Loucy (cell line): ENCODE measurements around the gene CDA.

Experiments
- H2AFZ ChIP-seq: fragments of 200-600 bp; sonication (generic); 2 replicates; pipeline ENCODE4 v1.6.0; 2016; ENCODE audit warnings: antibody characterized with exemption, mild to moderate bottlenecking, low read length, moderate library complexity
- H3F3A ChIP-seq: fragments of 200-600 bp; 2 replicates; pipeline ENCODE4 v1.6.0; 2016; ENCODE audit warnings: antibody characterized with exemption, low read depth, mild to moderate bottlenecking
- H3K27me3 ChIP-seq: fragments of 200-600 bp; sonication (generic); 2 replicates; pipeline ENCODE4 v1.6.1; 2014; ENCODE audit warnings: low read length, mild to moderate bottlenecking; ENCODE audit not compliant: insufficient read depth, poor library complexity, severe bottlenecking
- H3K36me3 ChIP-seq: fragments of 200-600 bp; sonication (generic); 2 replicates; pipeline ENCODE4 v1.6.1; 2016; ENCODE audit warnings: low read length; ENCODE audit not compliant: insufficient read depth
- H3K4me1 ChIP-seq: fragments of 200-600 bp; sonication (generic); 2 replicates; pipeline ENCODE4 v1.5.1; 2014; ENCODE audit warnings: low read length, mild to moderate bottlenecking; ENCODE audit not compliant: insufficient read depth, poor library complexity, severe bottlenecking
- H3K4me2 ChIP-seq: fragments of 200-600 bp; sonication (generic); 2 replicates; pipeline ENCODE4 v1.6.0; 2014; ENCODE audit warnings: antibody characterized with exemption, low read length, low read depth, mild to moderate bottlenecking; ENCODE audit not compliant: poor library complexity, severe bottlenecking
- H3K4me3 ChIP-seq: fragments of 200-600 bp; sonication (generic); 2 replicates; pipeline ENCODE4 v1.5.1; 2014; ENCODE audit warnings: low read length, mild to moderate bottlenecking, mixed read lengths; ENCODE audit not compliant: poor library complexity, severe bottlenecking
- H3K79me2 ChIP-seq: fragments of 200-600 bp; sonication (generic); 2 replicates; pipeline ENCODE4 v1.6.1; 2014; ENCODE audit warnings: low read length; ENCODE audit not compliant: insufficient read depth
- H3K9ac ChIP-seq: fragments of 200-600 bp; sonication (generic); 2 replicates; pipeline ENCODE4 v1.6.0; 2014; ENCODE audit warnings: mild to moderate bottlenecking, low read depth, low read length, moderate library complexity; ENCODE audit not compliant: poor library complexity, severe bottlenecking
- H3K9me2 ChIP-seq: fragments of 200-600 bp; sonication (generic); replicated peaks from 2 replicates; pipeline ENCODE4 v1.6.1; 2016; ENCODE audit warnings: low read depth, low read length, mixed read lengths
- H3K9me3 ChIP-seq: fragments of 200-600 bp; sonication (generic); 2 replicates; pipeline ENCODE4 v1.6.1; 2014; ENCODE audit warnings: mild to moderate bottlenecking, antibody characterized with exemption, low read length, low read depth; ENCODE audit not compliant: insufficient read depth
- H4K20me1 ChIP-seq: fragments of 200-600 bp; sonication (generic); 2 replicates; pipeline ENCODE4 v1.6.0; 2014; ENCODE audit warnings: antibody characterized with exemption, low read length, mild to moderate bottlenecking; ENCODE audit not compliant: insufficient read depth, poor library complexity, severe bottlenecking
- CTCF ChIP-seq: fragments of 200-600 bp; sonication (generic); conservative IDR thresholded peaks from 2 replicates; pipeline ENCODE4 v1.5.1; 2014; ENCODE audit warnings: mild to moderate bottlenecking, antibody characterized with exemption, low read length
- EZH2phosphoT487 ChIP-seq: fragments of 200-600 bp; IDR thresholded peaks from 2 replicates; pipeline ENCODE4 v1.6.1; 2018; ENCODE audit warnings: antibody characterized with exemption, mild to moderate bottlenecking, moderate library complexity, borderline replicate concordance

CDA gene

GRCh38 chr1:20666804-20667203 is 77.9 kb downstream of the CDA start:
- H3F3A ChIP-seq: peaks cover 3% of the 10 kb centered on the region; the same call in 1 of the 2 replicates
- peaks cover 7% of the 10 kb centered on the region; the same call in 1 of the 2 replicates for H3K79me2 ChIP-seq
- TF ChIP-seq EZH2phosphoT487: no peak
- no peak for TF ChIP-seq CTCF
- H3K27me3 ChIP-seq: no peaks in the 10 kb centered on the region
- no peaks in the 10 kb centered on the region for H3K9me3 ChIP-seq
- peak overlapping the region; percentile 36 for H3K4me3 ChIP-seq
- H3K4me1 ChIP-seq: peaks cover 22% of the 10 kb centered on the region
- peak overlapping the region; percentile 77 for H2AFZ ChIP-seq
- H4K20me1 ChIP-seq: no peaks in the 10 kb centered on the region
- peak overlapping the region; percentile 29 for H3K4me2 ChIP-seq
- H3K36me3 ChIP-seq: no peaks in the 10 kb centered on the region
- no peak overlapping the region for H3K9ac ChIP-seq
- H3K9me2 ChIP-seq: no peaks in the 10 kb centered on the region
